Measurements from ENCODE around the gene PADI4.

PADI4 gene

GRCh38 chr1:17307946-17308345 is at the start of gene PADI4:
TSS of gene PADI4 (plus strand) at chr1:17308197. CDS start at chr1:17308223, 26 bp downstream.
- TF ChIP-seq CTCF (IDR thresholded peaks at IDR 0.05; ENCODE audit: control insufficient read depth, extremely low read depth, insufficient read depth), result no peak
- no peak within 1 kb of the TSS for H3K4me3 ChIP-seq (ENCODE audit: low read depth, low read length)
- DNase-seq (ENCODE audit: low read depth), result no peak

GRCh38 chr1:17258758-17259130 is 49.3 kb upstream of the PADI4 start:
- no peak overlapping the region for H3K4me3 ChIP-seq (ENCODE audit: low read depth, low read length)
- TF ChIP-seq CTCF (IDR thresholded peaks at IDR 0.05; ENCODE audit: control insufficient read depth, extremely low read depth, insufficient read depth), result no peak
- DNase-seq (ENCODE audit: low read depth), result no peak

- H3K4me3 ChIP-seq (ENCODE audit: low read depth, low read length), result no peak overlapping the region
- TF ChIP-seq CTCF (IDR thresholded peaks at IDR 0.05; ENCODE audit: control insufficient read depth, extremely low read depth, insufficient read depth), result no peak
- DNase-seq (ENCODE audit: low read depth), result no peak
Observed at GRCh38 chr1:17259233-17259873, 48.6 kb upstream of the PADI4 start.

GRCh38 chr1:17260264-17260663 is 47.7 kb upstream of the PADI4 start:
- no peak overlapping the region for H3K4me3 ChIP-seq (ENCODE audit: low read depth, low read length)
- no peak for TF ChIP-seq CTCF (IDR thresholded peaks at IDR 0.05; ENCODE audit: control insufficient read depth, extremely low read depth, insufficient read depth)
- no peak for DNase-seq (ENCODE audit: low read depth)

GRCh38 chr1:17260738-17261137 is 47.3 kb upstream of the PADI4 start:
- H3K4me3 ChIP-seq (ENCODE audit: low read depth, low read length), result no peak overlapping the region
- no peak for DNase-seq (ENCODE audit: low read depth)
- TF ChIP-seq CTCF (IDR thresholded peaks at IDR 0.05; ENCODE audit: control insufficient read depth, extremely low read depth, insufficient read depth), result no peak

- no peak overlapping the region for H3K4me3 ChIP-seq (ENCODE audit: low read depth, low read length)
- DNase-seq (ENCODE audit: low read depth), result no peak
- no peak for TF ChIP-seq CTCF (IDR thresholded peaks at IDR 0.05; ENCODE audit: control insufficient read depth, extremely low read depth, insufficient read depth)
Observed at GRCh38 chr1:17263936-17264335, 44.1 kb upstream of the PADI4 start.

GRCh38 chr1:17264470-17264869 is 43.5 kb upstream of the PADI4 start:
- no peak overlapping the region for H3K4me3 ChIP-seq (ENCODE audit: low read depth, low read length)
- TF ChIP-seq CTCF (IDR thresholded peaks at IDR 0.05; ENCODE audit: control insufficient read depth, extremely low read depth, insufficient read depth), result no peak
- no peak for DNase-seq (ENCODE audit: low read depth)
